Psoas muscle (tissue), 8 donors: ENCODE data around the gene PIGQ. TPM values are rescaled to one million over a fixed set of nuclear protein-coding genes. Genes with fewer than 3 reads are reported as not detected.

Experiments
- ATAC-seq, 4 donors: fragments of 200-7000 bp; cut with Tn5 transposase; one replicate each; pipeline ENCODE4 v1.9.1; 2020; ENCODE audit warnings: moderate library complexity in 3 of 4, mild to moderate bottlenecking in 2 of 4
- DNase-seq, 2 donors: peaks; one replicate each; pipeline ENCODE4 v3.0.0-alpha.2; 2020
- H3K27ac ChIP-seq: fragments of 200-600 bp; one replicate; pipeline ENCODE4 v1.8.0; 2022
- H3K27me3 ChIP-seq, 3 donors: fragments of 200-600 bp in 1 of 3; one replicate each; pipeline versions ENCODE4 v1.6.1 to v1.8.0; 2013 to 2022; ENCODE audit warnings: low read length in 2 of 3, mild to moderate bottlenecking in 2 of 3, moderate library complexity in 1 of 3; ENCODE audit not compliant: insufficient read depth in 3 of 3
- H3K36me3 ChIP-seq, 2 donors: fragments of 200-600 bp in 1 of 2; one replicate each; pipeline versions ENCODE4 v1.6.1 to v1.8.0; 2013 to 2022; ENCODE audit warnings: low read depth in 1 of 2, mild to moderate bottlenecking in 1 of 2, moderate library complexity in 1 of 2; ENCODE audit not compliant: insufficient read depth in 1 of 2
- H3K4me1 ChIP-seq: fragments of 200-600 bp; one replicate; pipeline ENCODE4 v1.8.0; 2022
- H3K4me3 ChIP-seq: fragments of 200-600 bp; one replicate; pipeline ENCODE4 v1.8.0; 2022; ENCODE audit warnings: mild to moderate bottlenecking
- H3K9me3 ChIP-seq: fragments of 200-600 bp; one replicate; pipeline ENCODE4 v1.8.0; 2022
- CTCF ChIP-seq: fragments of 200-600 bp; IDR thresholded peaks from one replicate; pipeline ENCODE4 v1.8.0; 2022; ENCODE audit warnings: antibody characterized with exemption
- WGBS, 3 donors: extraction: QIAGEN DNeasy Blood & Tissue Kit; methylation state at CpG; one replicate each; pipeline versions ENCODE4 v1.1.6 to v1.1.7; 2013; 5-methylcytosine and 5-hydroxymethylcytosine counted together
- intact Hi-C, 2 donors: fragments of 100-400 bp; cut with DNase I; formaldehyde crosslinking; loops; one replicate each; pipeline versions ENCODE4 v1.11.0 to v1.14.2; 2022
- polyA plus RNA-seq, 3 donors: library from polyadenylated mRNA; stranded (reverse); fragments of 200-250 nt; gene quantifications; one replicate each; pipeline ENCODE4 v1.2.3, GENCODE V29; 2013
- total RNA-seq, 4 donors: library from RNA; stranded (reverse); fragmentation: NEBNext Ultra II Directional in 2 of 4; extraction: Animal tissue kit (Norgen Biotek cat#: 25700) in 2 of 4; gene quantifications; one replicate each; pipeline versions ENCODE4 v1.2.1 to v1.2.4, GENCODE V29; 2021 to 2023
- donor health status: healthy with polysubstance abuse.
- donor health status: DM: no; HTN: no; CAD: no; lungs with moderate emphysema.
- donor health status: Bipolar disorder and iron deficiency.
- donor health status: healthy.
- donor health status: DM: yes; HTN: yes; CAD: no.
- donor health status: DM: no; HTN: no; CAD: no.
- donor health status: DM: no; HTN: no; CAD: no.
- donor health status: DM: yes; HTN: yes; CAD: no.

Gene PIGQ
- total and polyA plus RNA-seq, 7 donors = 18.3 to 39.9 (median 26.3) TPM

- no peak for DNase-seq
- H3K27me3 ChIP-seq = no peaks in the 10 kb centered on the region
- no peak overlapping the region for H3K4me3 ChIP-seq
- no peak overlapping the region for H3K27ac ChIP-seq
- TF ChIP-seq CTCF = no peak
- H3K9me3 ChIP-seq = no peaks in the 10 kb centered on the region
- H3K36me3 ChIP-seq = peaks cover 0 to 32% of the 10 kb centered on the region in 2 donors
- WGBS, 3 donors = 92 to 95% (median 93%) methylated on average over 45 to 46 of the region's 46 CpGs
- H3K4me1 ChIP-seq = no peaks in the 10 kb centered on the region
- intact Hi-C loops = no loop called here
- no peak for ATAC-seq
Observed at GRCh38 chr16:544517-544916, 25.3 kb upstream of the PIGQ start.

GRCh38 chr16:546909-547770, 22.6 kb upstream of the PIGQ start:
- DNase-seq (peak; percentile 77 to 90), ATAC-seq (peak; percentile 68 to 83 (median 74))
- H3K27me3 ChIP-seq = no peaks in the 10 kb centered on the region
- WGBS, 3 donors = 69 to 76% (median 72%) methylated on average over 44 to 60 of the region's 60 CpGs
- H3K4me3 ChIP-seq = no peak overlapping the region
- peak; percentile 49 for TF ChIP-seq CTCF
- intact Hi-C loops = no loop called here
- peaks cover 4 to 41% of the 10 kb centered on the region in 2 donors for H3K36me3 ChIP-seq
- no peaks in the 10 kb centered on the region for H3K4me1 ChIP-seq
- no peaks in the 10 kb centered on the region for H3K9me3 ChIP-seq
- H3K27ac ChIP-seq = no peak overlapping the region

GRCh38 chr16:548586-548985, 21.2 kb upstream of the PIGQ start:
- Histone ChIP-seq H3K27me3 (no peaks in the 10 kb centered on the region), H3K27ac (no peak overlapping the region), H3K4me3 (no peak overlapping the region), H3K4me1 (no peaks in the 10 kb centered on the region), H3K9me3 (no peaks in the 10 kb centered on the region), H3K36me3 (peaks cover 8 to 52% of the 10 kb centered on the region in 2 donors)
- DNase-seq (no peak), ATAC-seq (no peak)
- WGBS, 3 donors = 94 to 96% (median 95%) methylated on average over 20 to 21 of the region's 21 CpGs
- no peak for TF ChIP-seq CTCF
- intact Hi-C loops = no loop called here

GRCh38 chr16:549544-550263, 20.1 kb upstream of the PIGQ start:
- Histone ChIP-seq H3K27ac (no peak overlapping the region), H3K36me3 (peaks cover 8 to 58% of the 10 kb centered on the region in 2 donors), H3K9me3 (no peaks in the 10 kb centered on the region), H3K4me3 (no peak overlapping the region), H3K27me3 (no peaks in the 10 kb centered on the region), H3K4me1 (no peaks in the 10 kb centered on the region)
- DNase-seq = no peak
- WGBS, 3 donors = 94 to 95% (median 94%) methylated on average over 40 to 54 of the region's 54 CpGs
- no peak for TF ChIP-seq CTCF
- intact Hi-C loops = no loop called here
- no peak for ATAC-seq
